ENCODE measurements around the gene ENTPD2.

GRCh38 chr9:137057545-137057944 lies 3.7 kb upstream of the ENTPD2 start:
- TF ChIP-seq CTCF (IDR thresholded peaks at IDR 0.05) (no peak), POLR2A (IDR thresholded peaks at IDR 0.05) (no peak), POLR2AphosphoS5 (IDR thresholded peaks at IDR 0.05) (no peak)
